GM18907 (cell line): Measurements from ENCODE around the gene CMTM2.
A peak's percentile ranks its signal among the peaks of the same experiment; 100 is the strongest.
"Not testable (repeated sequence)": the region's sequence is repeated elsewhere in the genome, so short reads cannot be mapped to it uniquely, and the experiment has no call there.

ENCODE experiments used
- ATAC-seq: cut with Tn5 transposase; IDR thresholded peaks from one replicate; pipeline ENCODE4 v1.9.1; 2021; ENCODE audit warnings: mild to moderate bottlenecking, moderate library complexity; ENCODE audit not compliant: unreplicated experiment

The CMTM2 gene

DNA sequence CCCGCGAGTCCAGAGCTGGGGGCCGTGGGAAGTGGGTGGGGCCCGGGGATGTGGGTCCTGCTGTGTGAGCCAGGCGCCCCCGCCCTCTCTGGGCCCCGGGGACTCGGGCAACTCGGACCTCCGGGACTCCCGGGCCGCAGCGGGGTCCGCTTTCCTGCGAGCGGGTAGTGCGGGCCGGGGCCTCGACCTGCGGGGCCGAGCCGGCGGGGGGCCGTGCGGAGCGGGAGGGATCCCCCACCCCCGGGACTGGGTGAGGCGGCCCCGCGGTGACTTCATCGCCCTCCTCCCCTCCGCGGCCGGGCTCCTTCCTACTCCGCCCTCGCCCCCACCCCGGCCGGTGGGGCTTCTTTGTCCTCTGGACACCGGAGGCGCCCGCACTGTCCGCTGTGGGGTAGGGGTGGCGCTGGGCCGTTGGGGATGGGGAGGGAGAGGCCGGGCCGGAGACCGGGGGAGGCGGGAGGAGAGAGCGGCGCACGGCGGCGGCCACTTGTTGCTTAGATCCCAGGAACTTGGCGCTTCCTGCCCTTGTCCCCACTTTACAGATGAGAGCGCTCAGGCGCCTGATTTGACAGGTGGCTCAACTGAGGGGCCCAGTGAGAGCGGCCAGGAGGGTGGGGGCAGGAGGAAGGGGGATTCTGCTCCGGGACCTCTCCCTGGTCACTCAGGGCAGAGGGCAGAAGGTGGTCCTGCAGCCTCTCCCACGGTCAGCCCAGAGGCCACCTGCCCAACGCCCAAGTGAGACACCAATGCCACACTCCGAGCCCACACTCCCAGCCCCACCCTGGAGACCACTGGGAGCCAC lies 26.1 kb downstream of the CMTM2 start:
- ATAC-seq, result peak; percentile 3

DNA sequence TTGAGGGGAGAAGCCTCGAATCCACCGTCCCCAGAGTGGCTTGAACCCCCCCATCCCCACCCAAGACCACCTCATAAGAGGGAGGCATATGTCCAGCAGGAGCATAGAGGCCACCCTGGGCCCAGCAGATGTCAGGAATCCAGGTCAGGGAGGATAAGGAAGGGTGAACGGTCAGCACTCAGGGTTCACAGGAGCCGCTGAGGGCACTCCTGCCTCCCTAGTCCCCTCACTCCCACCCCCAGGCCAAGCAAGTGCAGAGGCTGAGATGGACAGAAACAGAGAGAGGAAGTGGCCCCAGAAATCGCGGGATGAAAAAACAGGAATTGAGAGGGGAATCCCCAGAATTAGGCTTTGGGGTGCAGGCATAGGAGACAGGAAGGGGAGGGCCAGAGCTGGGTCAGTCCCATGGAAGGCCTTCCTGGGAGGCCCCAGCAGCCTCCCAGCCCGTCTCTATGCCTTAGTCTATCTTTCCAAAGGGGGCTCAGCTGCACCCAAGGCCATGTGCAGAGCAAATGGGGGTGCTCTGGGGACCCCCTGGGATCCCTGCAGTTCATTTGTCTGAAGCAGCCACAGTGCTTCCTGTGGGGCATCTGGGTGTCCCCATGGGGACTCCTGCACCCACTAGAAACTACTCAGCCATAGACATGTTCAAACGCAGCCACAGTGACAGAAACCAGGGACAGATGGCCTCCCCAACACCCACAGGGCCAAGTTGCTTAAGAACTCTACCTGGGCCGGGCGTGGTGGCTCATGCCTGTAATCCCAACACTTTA lies 26.9 kb downstream of the CMTM2 start:
- ATAC-seq, result peak; percentile 65

DNA sequence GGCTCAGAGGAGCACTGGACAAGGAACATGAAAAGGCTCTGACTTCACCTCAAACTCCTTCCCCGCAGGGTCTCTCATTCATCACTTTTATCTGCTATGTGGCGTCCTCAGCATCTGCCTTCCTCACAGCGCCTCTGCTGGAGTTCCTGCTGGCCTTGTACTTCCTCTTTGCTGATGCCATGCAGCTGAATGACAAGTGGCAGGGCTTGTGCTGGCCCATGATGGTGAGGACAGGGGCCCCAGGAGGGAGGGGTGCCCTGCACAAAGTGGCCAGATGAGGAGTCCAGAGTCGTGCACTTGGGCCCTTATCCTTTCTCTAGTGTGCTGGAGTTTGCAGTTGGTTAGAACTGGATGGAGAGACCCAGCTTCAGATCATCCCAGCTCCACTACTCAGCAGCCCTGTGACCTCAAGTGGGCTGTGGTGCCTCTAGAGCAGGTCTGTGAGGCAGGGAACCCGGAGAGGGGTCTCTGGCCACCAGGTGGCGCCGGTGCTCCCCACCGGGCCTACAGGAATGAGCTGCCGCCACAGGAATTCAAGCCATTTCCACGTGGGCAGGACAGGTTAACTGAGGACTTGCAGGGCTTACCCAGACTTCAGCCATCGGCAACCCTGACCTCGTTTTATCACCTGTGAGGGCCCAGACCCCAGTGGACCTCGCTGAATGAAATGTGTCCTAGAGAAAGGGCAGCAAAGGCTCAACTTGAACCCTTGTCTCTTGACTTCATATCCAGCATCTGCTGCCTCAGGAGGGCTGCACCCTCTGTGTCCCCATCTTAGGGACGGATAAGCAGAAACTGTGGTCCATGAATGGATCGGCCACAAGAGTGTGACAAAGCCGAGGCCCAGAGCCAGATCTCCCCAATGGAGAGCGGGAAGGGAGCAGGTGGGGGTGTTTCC lies 29.2 kb downstream of the CMTM2 start:
- ATAC-seq, result peak; percentile 36

DNA sequence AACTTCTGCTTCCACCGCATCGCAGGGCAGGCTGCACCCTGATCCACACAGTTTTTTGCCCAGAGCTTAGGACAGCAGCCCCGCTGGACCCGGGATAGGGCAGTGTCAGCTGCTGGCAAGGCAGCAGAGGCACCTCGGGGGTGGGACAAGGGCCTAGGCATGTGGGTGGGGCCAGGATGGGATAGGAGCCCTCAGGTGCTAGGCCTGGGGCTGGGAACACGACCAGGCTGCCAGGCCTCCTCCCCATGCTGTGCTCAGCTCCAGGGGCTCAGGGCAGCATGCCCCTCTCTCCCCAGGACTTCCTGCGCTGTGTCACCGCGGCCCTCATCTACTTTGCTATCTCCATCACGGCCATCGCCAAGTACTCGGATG lies 29.9 kb downstream of the CMTM2 start:
- no peak for ATAC-seq

DNA sequence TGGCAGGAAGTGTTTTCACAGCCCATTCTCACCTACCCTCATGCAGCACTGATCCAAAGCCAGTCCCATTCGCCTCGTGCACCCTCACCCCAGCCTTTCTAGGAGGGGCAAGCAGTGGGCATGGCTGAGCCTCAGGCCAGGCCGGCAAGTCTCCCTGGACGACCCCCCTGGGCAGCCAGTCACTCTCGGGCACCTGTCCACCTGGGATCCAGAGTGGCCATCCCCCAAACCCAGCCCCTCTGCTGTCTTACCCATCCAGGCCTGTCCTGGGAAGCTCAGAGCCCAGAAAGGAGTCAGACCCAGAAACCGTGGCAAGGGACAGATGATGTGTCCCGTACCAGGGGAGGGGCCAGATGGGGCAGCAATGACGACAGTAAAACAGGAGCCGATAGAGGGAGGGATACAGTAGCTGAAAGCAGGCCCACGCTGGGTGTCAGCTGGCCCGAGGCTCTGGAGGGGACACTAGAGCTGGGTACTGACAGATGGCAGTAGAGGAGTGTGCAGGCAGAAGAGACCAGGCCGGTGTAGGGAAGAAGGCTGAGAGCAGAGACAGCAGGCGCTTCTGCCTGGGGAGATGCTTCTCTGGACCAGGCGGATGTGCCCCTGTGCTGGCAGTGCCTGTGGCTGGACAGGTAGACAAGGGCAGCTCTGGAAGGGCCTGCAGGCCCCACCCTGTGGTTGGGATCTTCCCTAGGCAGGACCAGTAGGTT lies 31.0 kb downstream of the CMTM2 start:
- ATAC-seq, result no peak

DNA sequence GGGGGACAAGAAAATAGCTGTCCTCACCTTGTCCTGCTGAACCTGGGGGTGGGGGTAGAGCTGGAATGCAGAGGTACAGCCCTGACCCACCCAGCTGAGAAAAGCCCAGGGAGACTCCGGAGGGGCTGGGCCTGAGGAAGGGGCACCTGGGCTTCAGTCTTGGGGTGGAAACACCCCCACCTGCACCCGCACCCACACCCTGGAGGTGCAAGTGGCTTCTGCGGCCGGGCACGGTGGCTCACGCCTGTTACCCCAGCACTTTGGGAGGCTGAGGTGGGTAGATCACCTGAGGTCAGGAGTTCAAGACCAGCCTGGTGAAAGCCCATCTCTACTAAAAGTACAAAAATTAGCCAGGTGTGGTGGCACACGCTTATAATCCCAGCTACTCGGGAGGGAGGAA lies 32.6 kb downstream of the CMTM2 start:
- not testable (repeated sequence) for ATAC-seq

DNA sequence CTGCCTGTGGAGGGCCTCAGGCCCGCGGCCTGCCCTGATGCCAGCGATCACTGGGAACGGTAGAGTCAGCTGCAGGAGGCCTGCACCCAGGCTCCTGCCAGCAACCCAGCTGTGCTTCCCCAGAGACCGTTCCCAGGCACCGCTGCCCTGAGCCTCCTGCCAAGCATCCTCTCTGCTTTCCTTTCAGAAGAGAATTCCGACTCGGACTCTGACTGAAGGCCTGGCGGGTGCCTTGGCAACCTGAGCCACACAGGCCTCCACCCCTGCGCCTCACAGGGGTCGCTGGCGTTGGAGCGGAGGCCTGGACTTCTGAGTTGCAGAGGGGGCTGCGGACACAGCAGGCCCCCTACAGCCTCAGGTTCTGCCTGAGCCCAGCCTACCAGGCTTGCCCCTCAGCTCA lies 33.2 kb downstream of the CMTM2 start:
- ATAC-seq, result no peak

DNA sequence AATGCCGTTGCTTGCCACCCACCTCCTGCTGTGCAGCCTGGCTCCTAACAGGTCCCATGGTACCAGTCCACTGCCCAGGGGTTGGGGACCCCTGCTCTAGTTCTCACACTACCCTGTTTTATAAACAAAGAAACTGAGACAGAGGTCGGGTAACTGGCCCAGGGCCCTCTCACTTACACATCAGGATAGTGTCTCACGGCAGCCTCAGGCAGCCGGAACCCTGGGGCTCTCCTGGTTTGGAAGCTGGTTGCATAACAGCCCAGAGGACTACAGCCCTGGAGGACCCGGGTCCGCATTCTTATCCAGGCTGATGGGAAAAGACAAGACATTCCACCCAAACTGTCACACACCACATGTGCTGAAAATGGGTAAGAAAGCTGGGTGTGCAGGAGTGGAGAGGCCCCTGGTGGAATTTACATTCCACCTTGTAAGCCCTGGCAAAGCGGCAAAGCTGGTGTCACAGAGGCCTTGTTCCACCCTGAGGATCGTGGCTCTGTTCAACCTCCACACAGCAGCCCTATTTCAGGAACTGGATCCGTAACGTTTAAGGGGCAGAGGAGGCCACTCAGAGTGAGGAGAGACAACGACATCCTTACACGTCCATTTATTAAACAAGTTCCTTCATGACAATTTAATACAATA lies 35.0 kb downstream of the CMTM2 start:
- ATAC-seq, result no peak

DNA sequence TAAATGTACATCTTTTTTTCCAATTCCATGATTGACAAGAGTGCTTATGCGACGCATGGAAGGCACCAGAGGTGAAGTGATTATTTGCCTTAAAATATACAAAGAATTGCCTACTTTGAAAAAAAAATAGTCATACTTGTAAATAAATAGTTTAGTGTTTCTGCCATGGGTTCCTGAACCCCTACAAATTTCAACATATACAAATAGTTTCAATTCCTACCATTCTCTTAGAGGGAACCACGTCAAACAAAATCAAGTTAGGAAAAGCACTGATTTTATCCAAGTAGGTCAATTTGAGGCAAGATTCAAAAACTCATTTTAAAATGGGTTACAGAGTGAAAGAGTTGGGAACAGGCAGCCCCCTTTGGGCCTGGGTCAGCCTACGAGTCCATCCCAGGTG lies 36.9 kb downstream of the CMTM2 start:
- no peak for ATAC-seq

DNA sequence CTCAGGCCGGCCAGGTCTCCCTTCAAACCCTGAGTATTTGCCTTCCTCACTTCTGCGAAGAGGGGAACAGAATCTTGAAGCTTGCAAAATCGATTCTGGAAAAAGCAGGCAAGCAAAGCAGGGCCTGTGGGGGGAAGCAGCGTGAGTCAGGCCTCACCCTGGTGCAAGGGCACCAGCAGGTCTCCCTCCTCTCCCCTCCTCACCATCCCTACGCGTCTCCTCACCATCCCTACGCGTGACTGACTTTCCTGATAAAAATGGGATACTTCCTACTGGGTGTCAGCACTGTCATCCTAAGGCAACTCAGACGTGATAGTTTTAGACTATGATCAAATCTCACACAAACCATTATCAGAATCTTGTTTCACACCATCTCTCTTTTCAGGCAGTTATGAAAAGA lies 37.3 kb downstream of the CMTM2 start:
- no peak for ATAC-seq

DNA sequence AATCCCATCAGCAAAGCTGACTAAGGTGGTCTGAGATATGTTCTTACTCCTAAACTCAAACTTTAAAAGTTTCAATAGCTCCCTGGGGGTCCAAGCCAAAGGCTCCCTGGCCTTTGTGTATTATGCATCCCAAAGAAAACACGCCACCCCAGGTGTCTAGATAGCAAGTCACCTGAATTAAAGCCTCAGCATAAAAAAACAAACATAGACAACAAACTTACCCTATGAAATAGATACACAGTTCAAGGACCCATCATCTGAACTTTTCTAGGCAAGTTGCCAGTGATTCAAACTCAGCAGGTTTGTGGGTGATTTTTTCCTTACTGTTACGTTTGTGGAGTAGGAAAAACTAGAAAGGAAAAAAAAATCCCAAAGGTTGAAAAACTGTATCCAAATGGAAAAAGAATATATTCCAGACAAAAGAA lies 37.8 kb downstream of the CMTM2 start:
- no peak for ATAC-seq

DNA sequence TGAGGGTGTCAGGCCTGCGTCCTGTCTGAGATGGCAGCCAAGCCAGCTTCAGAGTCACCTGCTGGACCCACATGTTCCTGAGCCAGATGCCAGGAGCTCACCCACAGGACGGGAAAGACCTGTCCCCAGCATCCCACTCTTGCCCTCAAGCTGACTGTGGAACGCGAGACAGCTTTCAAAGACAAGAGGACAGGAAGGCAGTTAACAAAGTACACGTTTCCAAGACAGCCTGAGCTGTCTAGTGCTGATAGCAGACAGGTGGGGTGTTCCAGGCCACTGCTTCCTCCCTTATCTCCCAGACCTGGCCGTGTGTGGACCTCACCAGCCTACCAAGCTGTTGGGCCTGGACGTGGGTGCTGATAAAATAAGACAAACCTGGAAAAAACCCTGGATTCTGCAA lies 38.5 kb downstream of the CMTM2 start:
- no peak for ATAC-seq

DNA sequence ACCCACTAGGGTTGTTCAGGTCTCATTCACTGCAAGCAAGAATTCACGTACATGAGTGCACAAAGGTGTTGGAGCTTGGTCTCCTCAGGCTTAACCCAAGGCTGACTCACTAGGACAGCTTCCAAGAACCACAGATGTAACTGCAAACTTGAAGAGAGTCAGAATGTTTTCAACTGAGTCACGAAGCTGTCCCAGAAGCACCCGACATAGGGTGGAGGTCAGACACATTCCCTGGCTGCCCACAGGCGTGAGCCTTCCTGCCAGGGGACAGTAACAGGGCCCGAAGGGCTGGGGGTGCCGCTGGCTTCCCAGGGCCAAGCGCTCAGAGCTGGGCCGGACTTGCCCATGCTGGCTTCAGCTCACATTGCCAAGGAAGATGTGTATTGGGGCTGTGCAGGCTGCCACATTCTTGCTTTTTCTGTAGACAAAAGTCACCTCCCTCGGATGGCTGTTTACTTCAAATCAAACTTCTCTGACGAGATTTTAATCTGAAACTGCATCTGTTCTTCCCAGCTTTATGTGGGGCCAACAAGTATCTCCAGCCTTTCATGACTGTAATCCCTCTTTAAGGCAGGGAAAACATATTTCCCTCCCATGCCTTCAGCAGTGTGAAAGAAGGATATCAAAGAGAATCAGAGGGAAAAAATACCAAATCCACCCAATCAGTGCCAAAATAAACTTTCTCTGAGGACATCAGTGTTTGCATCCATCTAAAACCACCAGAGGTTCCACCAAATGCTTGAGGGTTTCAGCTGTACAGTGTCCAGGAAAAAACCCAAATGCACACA lies 39.5 kb downstream of the CMTM2 start:
- no peak for ATAC-seq

DNA sequence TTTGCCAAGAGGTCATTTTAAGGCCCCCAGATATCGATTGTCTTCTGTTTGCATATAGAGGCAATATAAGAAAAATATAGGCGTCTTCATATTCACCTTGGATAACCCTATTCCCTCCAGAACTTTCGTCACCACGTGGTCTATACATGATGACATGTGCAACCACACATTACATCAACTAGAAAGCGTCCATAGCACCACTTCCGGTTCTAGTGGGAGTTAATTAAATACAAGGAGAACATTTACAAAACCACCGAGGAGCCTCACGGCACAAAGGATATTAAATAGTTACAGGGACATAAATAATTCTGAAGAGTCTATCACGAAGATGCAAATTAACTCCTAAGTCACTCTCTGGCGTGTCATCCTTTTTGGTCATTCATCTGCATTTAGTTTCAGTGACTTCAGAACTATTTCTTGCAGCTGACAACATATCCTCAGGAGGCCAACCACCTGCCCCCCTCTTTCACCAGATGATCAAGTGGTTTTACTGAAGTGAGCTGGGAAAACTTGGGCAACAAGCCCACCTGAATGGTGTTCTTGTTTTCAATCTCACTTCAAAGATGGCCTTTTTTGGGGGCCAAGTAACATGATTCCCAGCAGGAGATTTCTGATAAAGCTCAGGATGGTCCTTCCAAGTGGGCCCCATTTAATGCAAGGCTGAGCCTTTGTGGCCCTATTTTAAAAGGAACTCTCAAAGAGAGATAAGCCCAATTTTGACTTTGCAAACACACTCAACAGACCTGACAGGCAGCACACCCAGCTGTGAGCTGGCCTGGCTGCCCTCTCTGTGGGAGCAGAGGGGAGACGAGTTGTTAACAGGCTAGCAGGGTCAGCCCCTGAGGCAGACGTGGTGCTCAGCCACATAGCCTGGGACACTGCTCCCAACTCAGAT lies 40.5 kb downstream of the CMTM2 start:
- ATAC-seq, result no peak

DNA sequence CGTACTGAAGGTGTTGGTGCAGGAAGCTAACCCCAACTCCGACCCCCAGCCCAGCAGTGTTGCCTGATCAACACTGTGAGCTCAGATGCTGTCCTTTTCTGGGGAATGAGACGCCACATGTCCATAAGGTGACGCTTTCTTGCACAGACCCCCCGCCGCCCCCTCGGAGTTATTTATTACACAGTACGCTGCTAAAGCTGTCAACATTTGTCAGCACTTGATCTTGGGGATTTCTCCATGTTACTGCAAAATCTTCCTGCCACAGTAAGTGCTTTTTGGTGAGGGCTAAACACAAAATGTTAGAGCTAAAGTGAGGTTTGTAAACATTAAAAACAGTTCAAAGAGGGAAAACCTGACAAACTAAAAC lies 41.1 kb downstream of the CMTM2 start:
- no peak for ATAC-seq

DNA sequence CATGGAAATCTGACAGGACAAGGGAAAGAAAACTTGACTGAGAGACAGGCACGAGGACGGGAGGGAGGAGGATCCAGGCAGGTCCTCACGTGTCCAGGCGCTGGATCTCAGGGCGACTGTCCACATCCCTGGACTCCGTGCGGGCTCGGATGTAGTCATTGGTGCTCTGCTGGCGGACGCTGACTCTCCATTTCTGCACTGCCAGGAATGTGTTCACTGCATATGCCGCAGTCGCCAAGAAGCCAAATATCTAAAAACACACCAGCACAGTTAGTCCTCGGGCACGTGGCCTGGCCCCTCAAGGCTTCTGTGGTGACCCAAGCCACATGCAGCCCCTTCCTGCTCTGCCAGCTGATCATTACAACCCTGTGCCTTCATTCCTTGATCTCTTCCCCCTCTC lies 42.7 kb downstream of the CMTM2 start:
- no peak for ATAC-seq

DNA sequence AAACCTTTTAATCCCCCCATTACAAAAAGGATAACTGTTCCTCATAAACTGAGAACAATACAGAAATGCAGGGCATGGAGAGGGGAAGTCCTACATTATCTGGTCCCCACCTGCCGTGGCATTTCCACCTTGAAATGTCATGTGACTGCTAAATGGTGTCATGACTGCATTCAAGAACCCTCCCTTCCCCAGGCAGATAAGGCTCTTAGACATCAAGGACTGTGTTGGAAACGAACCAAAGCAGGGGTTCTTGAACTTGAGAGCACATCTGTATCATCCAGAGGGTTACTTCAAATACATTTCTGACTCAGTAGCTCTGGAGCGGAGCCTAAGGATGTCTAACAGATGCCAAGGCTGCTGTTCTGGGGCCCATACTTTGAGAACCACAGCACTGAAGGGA lies 43.6 kb downstream of the CMTM2 start:
- ATAC-seq, result no peak

DNA sequence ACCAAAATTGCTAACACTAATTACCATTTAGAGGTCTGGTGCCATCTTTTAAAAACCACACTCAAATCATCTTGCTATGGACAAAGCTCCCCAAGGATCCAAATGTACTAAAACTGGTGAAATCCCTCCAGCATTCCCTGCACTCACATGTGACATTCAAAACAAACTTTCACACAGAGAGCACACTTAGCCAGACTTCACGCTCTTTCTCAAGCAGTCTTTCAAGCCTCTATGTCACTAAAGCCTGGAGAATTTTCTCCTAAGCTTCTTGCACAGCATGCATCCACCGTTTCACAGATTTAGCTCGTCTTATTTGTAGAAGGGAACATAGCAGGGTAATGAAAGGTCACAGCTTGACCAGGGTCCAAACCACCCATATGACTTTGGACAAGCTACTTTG lies 44.5 kb downstream of the CMTM2 start:
- no peak for ATAC-seq
